Tibial nerve (tissue), 4 donors: ENCODE results near the gene BMPR1A. TPM values are rescaled to one million over a fixed set of nuclear protein-coding genes. Genes with fewer than 3 reads are reported as not detected.

Source experiments
- DNase-seq, 2 donors: peaks; one replicate each; pipeline ENCODE4 v3.0.0-alpha.2; 2019; ENCODE audit warnings: low spot score in 2 of 2
- H3K27ac ChIP-seq, 4 donors: fragments of 200-600 bp; sonication (generic) in 3 of 4; one replicate each; pipeline ENCODE4 v1.5.1; 2017 to 2019; ENCODE audit warnings: mild to moderate bottlenecking in 1 of 4
- H3K27me3 ChIP-seq, 2 donors: fragments of 200-600 bp; sonication (generic) in 1 of 2; one replicate each; pipeline versions ENCODE4 v1.5.1 to v1.6.0; 2017 to 2019
- H3K36me3 ChIP-seq, 3 donors: fragments of 200-600 bp; sonication (generic); one replicate each; pipeline ENCODE4 v1.5.1; 2018 to 2019
- H3K4me1 ChIP-seq, 4 donors: fragments of 200-600 bp; sonication (generic) in 3 of 4; one replicate each; pipeline ENCODE4 v1.5.1; 2017 to 2019
- H3K4me3 ChIP-seq, 4 donors: fragments of 200-600 bp; sonication (generic) in 3 of 4; one replicate each; pipeline ENCODE4 v1.5.1; 2017 to 2019; ENCODE audit warnings: mild to moderate bottlenecking in 1 of 4, moderate library complexity in 1 of 4
- H3K9me3 ChIP-seq, 4 donors: fragments of 200-600 bp; sonication (generic) in 3 of 4; one replicate each; pipeline ENCODE4 v1.5.1; 2017 to 2019
- EP300 ChIP-seq, 2 donors: sonication (generic); formaldehyde crosslinking; IDR thresholded peaks; one replicate each; pipeline ENCODE4 v1.6.1; 2017; ENCODE audit warnings: antibody characterized with exemption in 2 of 2, mild to moderate bottlenecking in 1 of 2
- POLR2A ChIP-seq, 2 donors: fragments of 450-650 bp; IDR thresholded peaks; one replicate each; pipeline ENCODE4 v1.6.1; 2017; ENCODE audit warnings: antibody characterized with exemption in 2 of 2, mild to moderate bottlenecking in 2 of 2, moderate library complexity in 2 of 2
- WGBS, 2 donors: methylation state at CpG; one replicate each; pipeline ENCODE4 v1.1.5; 2018; 5-methylcytosine and 5-hydroxymethylcytosine counted together
- total RNA-seq, 4 donors: library from RNA; depleted of rRNA; stranded (reverse); fragments of >200 nt; gene quantifications; one replicate each; pipeline ENCODE4 v1.1.0, GENCODE V29; 2016
- TF ChIP-seq, protein P1 (sequence below), 5 experiments: fragments of 200-600 bp in 3 of 5; fragments of 450-650 bp in 2 of 5; sonication (generic) in 3 of 5; IDR thresholded peaks; one replicate each; pipeline ENCODE4 v1.5.1; 2016 to 2019; ENCODE audit warnings: antibody characterized with exemption in 5 of 5, mild to moderate bottlenecking in 3 of 5, moderate library complexity in 2 of 5

The BMPR1A gene
- total RNA-seq, 4 donors from 2014 or later, result 35.7 to 51.3 (median 42.8) TPM

DNA sequence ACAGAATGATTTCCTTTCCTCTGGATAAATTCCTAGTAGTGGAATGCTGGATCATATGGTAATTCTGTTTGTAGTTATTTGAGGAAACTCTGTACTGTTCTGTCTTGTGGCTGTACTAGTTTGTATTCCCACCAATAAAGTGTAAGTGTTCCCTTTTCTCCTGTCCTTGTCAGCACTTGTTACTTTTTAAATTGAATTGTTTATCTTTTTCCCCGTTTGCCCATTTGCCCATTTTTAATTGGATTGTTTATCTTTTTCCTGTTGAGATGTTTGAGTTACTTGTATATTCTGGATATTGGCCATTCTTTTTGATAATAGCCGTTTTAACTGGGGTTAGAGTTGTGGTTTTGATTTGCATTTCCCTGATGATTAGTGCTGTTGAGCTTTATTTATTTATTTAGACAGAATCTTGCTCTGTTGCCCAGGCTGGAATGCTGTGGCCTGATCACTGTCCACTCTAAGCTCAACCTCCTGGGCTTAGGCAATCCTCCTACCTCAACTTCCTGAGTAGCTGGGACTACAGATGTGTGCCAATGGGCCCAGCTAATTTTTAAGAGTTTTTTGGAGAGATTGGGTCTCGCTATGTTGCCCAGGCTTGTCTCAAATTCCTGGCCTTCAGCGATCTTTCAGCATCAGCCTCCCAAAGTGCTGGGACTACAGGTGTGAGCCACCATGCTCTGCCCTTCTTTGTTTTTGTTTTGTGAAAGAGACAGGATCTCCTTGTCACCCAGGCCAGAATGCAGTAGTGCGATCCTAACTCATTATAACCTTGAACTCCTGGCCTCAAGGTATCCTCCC is 23.0 kb downstream of the BMPR1A start:
- WGBS, 2 donors, result 75 to 76% methylated on average over 5 of the region's 5 CpGs
- Histone ChIP-seq H3K27ac (peak overlapping the region in 1 of 4 donors; percentile 8), H3K9me3 (peaks cover 0 to 15% (median 0%) of the 10 kb centered on the region in 4 donors), H3K36me3 (no peaks in the 10 kb centered on the region), H3K27me3 (no peaks in the 10 kb centered on the region), H3K4me1 (peaks cover 0 to 44% (median 6%) of the 10 kb centered on the region in 4 donors), H3K4me3 (no peak overlapping the region)
- TF ChIP-seq POLR2A (IDR thresholded peaks at IDR 0.05) (no peak), EP300 (IDR thresholded peaks at IDR 0.05) (no peak)
- TF ChIP-seq, protein P1, sequence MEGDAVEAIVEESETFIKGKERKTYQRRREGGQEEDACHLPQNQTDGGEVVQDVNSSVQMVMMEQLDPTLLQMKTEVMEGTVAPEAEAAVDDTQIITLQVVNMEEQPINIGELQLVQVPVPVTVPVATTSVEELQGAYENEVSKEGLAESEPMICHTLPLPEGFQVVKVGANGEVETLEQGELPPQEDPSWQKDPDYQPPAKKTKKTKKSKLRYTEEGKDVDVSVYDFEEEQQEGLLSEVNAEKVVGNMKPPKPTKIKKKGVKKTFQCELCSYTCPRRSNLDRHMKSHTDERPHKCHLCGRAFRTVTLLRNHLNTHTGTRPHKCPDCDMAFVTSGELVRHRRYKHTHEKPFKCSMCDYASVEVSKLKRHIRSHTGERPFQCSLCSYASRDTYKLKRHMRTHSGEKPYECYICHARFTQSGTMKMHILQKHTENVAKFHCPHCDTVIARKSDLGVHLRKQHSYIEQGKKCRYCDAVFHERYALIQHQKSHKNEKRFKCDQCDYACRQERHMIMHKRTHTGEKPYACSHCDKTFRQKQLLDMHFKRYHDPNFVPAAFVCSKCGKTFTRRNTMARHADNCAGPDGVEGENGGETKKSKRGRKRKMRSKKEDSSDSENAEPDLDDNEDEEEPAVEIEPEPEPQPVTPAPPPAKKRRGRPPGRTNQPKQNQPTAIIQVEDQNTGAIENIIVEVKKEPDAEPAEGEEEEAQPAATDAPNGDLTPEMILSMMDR (IDR thresholded peaks at IDR 0.05), result no peak
- no peak for DNase-seq

DNA sequence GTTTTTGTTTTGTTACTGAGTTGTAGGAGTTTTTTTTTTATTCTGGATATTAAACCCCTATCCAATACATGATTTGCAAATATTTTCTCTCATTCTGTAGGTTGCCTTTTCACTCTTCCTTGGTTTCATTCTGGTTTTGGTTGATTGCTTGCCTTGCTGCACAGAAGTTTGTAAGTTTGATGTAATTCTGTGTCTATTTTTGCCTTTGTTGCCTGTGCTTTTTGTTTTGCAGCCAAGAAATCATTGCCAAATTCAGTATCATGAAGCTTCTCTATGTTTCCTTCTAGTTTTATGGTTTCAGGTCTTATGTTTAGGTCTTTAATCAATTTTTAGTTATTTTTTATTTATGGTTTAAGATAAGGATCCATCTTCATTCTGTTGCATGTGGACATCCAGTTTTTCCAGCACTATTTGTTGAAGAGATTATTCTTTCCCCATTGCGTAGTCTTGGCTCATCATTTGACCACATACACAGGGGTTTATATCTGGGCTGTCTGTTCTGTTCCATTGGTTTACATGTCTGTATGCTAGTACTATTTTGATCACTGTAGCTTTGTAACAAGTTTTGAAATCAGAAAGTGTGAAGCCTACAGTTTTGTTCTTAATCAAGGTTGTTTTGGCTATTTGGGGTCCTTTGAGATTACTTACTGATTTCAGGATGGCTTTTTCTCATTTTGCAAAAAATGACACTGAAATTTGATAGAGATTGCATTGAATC is 26.4 kb downstream of the BMPR1A start:
- TF ChIP-seq, protein P1 (IDR thresholded peaks at IDR 0.05), result no peak
- TF ChIP-seq POLR2A (IDR thresholded peaks at IDR 0.05) (no peak), EP300 (IDR thresholded peaks at IDR 0.05) (no peak)
- Histone ChIP-seq H3K9me3 (peaks cover 0 to 15% (median 0%) of the 10 kb centered on the region in 4 donors), H3K4me1 (peaks cover 0 to 52% (median 11%) of the 10 kb centered on the region in 4 donors), H3K27ac (no peak overlapping the region), H3K27me3 (no peaks in the 10 kb centered on the region), H3K4me3 (no peak overlapping the region), H3K36me3 (no peaks in the 10 kb centered on the region)
- no peak for DNase-seq
- whole genome bisulfite sequencing, 2 donors, result 93% methylated on average over 1 of the region's 1 CpG

DNA sequence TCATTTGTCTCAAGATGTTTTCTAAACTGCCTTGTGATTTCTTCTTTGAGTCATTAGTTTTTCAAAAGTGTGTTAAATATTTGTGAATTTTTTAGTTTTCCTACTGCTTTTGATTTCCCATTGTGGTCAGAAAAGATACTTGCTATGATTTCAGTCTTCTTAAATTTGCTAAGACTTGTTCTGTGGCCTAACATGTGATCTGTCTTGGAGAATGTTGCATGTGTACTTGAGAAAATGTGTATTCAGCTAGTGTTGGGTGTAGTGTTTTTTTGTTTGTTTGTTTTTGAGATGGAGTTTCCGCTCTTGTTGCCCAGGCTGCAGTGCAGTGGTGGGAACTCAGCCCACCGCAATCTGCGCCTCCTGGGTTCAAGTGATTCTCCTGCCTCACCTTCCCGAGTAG is 28.6 kb downstream of the BMPR1A start:
- Histone ChIP-seq H3K4me1 (peaks cover 0 to 49% (median 11%) of the 10 kb centered on the region in 4 donors), H3K36me3 (no peaks in the 10 kb centered on the region), H3K4me3 (no peak overlapping the region), H3K9me3 (peaks cover 0 to 15% (median 0%) of the 10 kb centered on the region in 4 donors), H3K27me3 (no peaks in the 10 kb centered on the region), H3K27ac (peak overlapping the region in 2 of 4 donors; percentile 27 to 39)
- DNase-seq, result no peak
- WGBS, 2 donors, result 84% methylated on average over 4 of the region's 4 CpGs
- TF ChIP-seq EP300 (IDR thresholded peaks at IDR 0.05), result no peak
- TF ChIP-seq POLR2A (IDR thresholded peaks at IDR 0.05), result no peak
- TF ChIP-seq, protein P1 (IDR thresholded peaks at IDR 0.05), result no peak

DNA sequence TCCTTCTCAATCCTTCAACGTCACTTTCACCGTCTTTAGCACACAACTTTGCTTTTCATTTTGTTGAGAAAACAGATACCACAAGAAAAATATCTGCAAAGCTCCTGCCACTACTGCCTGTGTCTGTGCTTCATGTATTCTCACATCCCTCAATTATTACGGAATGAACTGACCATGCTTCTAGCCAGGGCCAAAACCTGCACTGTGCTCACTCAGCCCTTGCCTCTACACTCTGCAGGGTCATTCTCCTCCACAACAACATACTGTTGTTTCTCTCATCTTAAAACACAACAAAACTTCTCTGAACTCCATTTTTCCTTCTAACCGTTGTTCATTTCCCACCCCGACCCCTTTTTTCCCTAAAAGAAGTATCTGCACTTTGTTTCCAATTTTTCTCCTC is 29.5 kb downstream of the BMPR1A start:
- 40 to 51% methylated on average over 5 of the region's 5 CpGs for WGBS, 2 donors
- TF ChIP-seq EP300 (IDR thresholded peaks at IDR 0.05) (no peak), POLR2A (IDR thresholded peaks at IDR 0.05) (no peak)
- TF ChIP-seq, protein P1 (IDR thresholded peaks at IDR 0.05), result no peak
- no peaks in the 10 kb centered on the region for H3K27me3 ChIP-seq
- peak overlapping the region in 1 of 4 donors; percentile 27 for H3K27ac ChIP-seq
- peaks cover 0 to 49% (median 11%) of the 10 kb centered on the region in 4 donors for H3K4me1 ChIP-seq
- H3K36me3 ChIP-seq, result no peaks in the 10 kb centered on the region
- peaks cover 0 to 9% (median 0%) of the 10 kb centered on the region in 4 donors for H3K9me3 ChIP-seq
- no peak for DNase-seq
- no peak overlapping the region for H3K4me3 ChIP-seq

DNA sequence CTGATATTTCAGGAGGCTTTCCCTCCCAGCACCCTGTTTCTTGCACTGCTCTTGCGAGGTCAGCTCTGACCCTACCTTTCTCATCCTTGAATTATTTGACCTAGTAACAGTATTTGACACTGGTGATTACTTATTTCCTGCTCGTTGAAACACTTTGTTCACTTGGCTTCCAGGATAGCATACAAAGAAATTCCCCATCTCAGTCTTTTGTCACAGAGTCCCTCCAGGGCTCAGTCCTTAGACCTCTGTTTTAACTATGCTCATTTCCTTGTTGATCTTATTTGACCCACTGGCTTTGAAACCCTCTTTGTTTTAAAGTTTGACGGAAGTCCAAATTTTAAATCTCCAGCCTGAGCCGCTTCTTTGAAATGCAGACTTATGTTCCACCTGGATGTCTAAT is 29.9 kb downstream of the BMPR1A start:
- no peak overlapping the region for H3K4me3 ChIP-seq
- H3K9me3 ChIP-seq, result peaks cover 0 to 6% (median 0%) of the 10 kb centered on the region in 4 donors
- TF ChIP-seq EP300 (IDR thresholded peaks at IDR 0.05), result no peak
- no peak for TF ChIP-seq POLR2A (IDR thresholded peaks at IDR 0.05)
- TF ChIP-seq, protein P1 (IDR thresholded peaks at IDR 0.05), result no peak
- H3K36me3 ChIP-seq, result no peaks in the 10 kb centered on the region
- peaks cover 0 to 49% (median 11%) of the 10 kb centered on the region in 4 donors for H3K4me1 ChIP-seq
- 21 to 22% methylated on average over 4 of the region's 4 CpGs for WGBS, 2 donors
- no peaks in the 10 kb centered on the region for H3K27me3 ChIP-seq
- H3K27ac ChIP-seq, result peak overlapping the region in 1 of 4 donors; percentile 20
- DNase-seq, result no peak
